GM12878 (cell line): ENCODE measurements around the gene PPP4R1. TPM values are rescaled to one million over a fixed set of nuclear protein-coding genes. Genes with fewer than 3 reads are reported as not detected.

Experiments
- ATAC-seq: fragments of 200-7000 bp; cut with Tn5 transposase; 3 replicates; pipeline ENCODE4 v1.9.1; 2020; ENCODE audit warnings: mild to moderate bottlenecking, moderate library complexity
- BruUV-seq: library from RNA; stranded (reverse); fragments of 400-500 nt; replicated peaks from 2 replicates; lab custom pipeline; 2021; lab: Mats Ljungman, UMichigan
- CTCF ChIA-PET: fragments of 300-600 bp; sonication (Branson Sonifier 250); formaldehyde crosslinking; extraction: SDS; loops from one replicate; lab custom pipeline; 2021; ENCODE audit warnings: inconsistent platforms; lab: Yijun Ruan, JAX
- POLR2A ChIA-PET: fragments of 350-600 bp; formaldehyde crosslinking; extraction: SDS; loops from one replicate; lab custom pipeline; 2021; ENCODE audit warnings: inconsistent platforms; lab: Charles Lee
- RAD21 ChIA-PET: fragments of 300-600 bp; sonication (Branson Sonifier 250); formaldehyde crosslinking; loops from one replicate; lab custom pipeline; 2023; ENCODE audit warnings: antibody characterized with exemption; ENCODE audit not compliant: unreplicated experiment; lab: Charles Lee
- SMC1A ChIA-PET: fragments of 300-600 bp; sonication (Branson Sonifier 250); formaldehyde crosslinking; loops from one replicate; lab custom pipeline; 2023; ENCODE audit not compliant: unreplicated experiment, uncharacterized antibody; lab: Charles Lee
- DNase-seq: peaks from one replicate; pipeline ENCODE4 v3.0.0-alpha.2; 2011; ENCODE audit warnings: low read depth, low spot score
- FAIRE-seq: peaks from 3 replicates; lab custom pipeline; 2011; peaks lifted over from hg19 to GRCh38; lab: Jason Lieb, UNC
- H2AFZ ChIP-seq: 2 replicates; pipeline ENCODE4 v1.6.0; 2011; ENCODE audit warnings: low read depth, low read length, control low read depth; ENCODE audit not compliant: control insufficient read depth
- H3K27ac ChIP-seq: 2 replicates; pipeline ENCODE4 v1.5.1; 2011; ENCODE audit warnings: control low read depth; ENCODE audit not compliant: control insufficient read depth, insufficient read depth
- H3K27me3 ChIP-seq, 2 experiments: replicated peaks in 1 of 2; 2 replicates each; pipeline versions ENCODE4 v1.6.0 to v1.6.1; 2011; ENCODE audit warnings: low read length in 1 of 2; ENCODE audit not compliant: control insufficient read depth in 2 of 2, insufficient read depth in 2 of 2
- H3K36me3 ChIP-seq, 2 experiments: 2 replicates each; pipeline ENCODE4 v1.5.1; 2011; ENCODE audit warnings: low read length in 1 of 2; ENCODE audit not compliant: control insufficient read depth in 2 of 2, insufficient read depth in 2 of 2
- H3K4me1 ChIP-seq: 2 replicates; pipeline ENCODE4 v1.6.1; 2011; ENCODE audit warnings: mild to moderate bottlenecking, low read length, moderate library complexity, mixed read lengths; ENCODE audit not compliant: control insufficient read depth, insufficient read depth
- H3K4me2 ChIP-seq: 2 replicates; pipeline ENCODE4 v1.6.0; 2011; ENCODE audit warnings: control low read depth; ENCODE audit not compliant: control insufficient read depth, insufficient read depth
- H3K4me3 ChIP-seq: fragments of 200-600 bp; sonication (generic); 2 replicates; pipeline ENCODE4 v1.5.1; 2016
- H3K79me2 ChIP-seq: 2 replicates; pipeline ENCODE4 v1.6.0; 2011; ENCODE audit warnings: low read length; ENCODE audit not compliant: control insufficient read depth, insufficient read depth
- H3K9ac ChIP-seq: 2 replicates; pipeline ENCODE4 v1.8.0; 2011; ENCODE audit warnings: low read length, control low read depth, mixed read lengths; ENCODE audit not compliant: control insufficient read depth, insufficient read depth
- H3K9me3 ChIP-seq: replicated peaks from 3 replicates; pipeline ENCODE4 v1.5.1; 2011; ENCODE audit warnings: mild to moderate bottlenecking, low read length; ENCODE audit not compliant: control insufficient read depth, insufficient read depth
- H4K20me1 ChIP-seq: 2 replicates; pipeline ENCODE4 v1.6.0; 2011; ENCODE audit not compliant: control insufficient read depth, insufficient read depth
- ATF2 ChIP-seq: IDR thresholded peaks from 2 replicates; pipeline ENCODE4 v1.6.1; 2012; ENCODE audit warnings: low read length, inconsistent platforms
- BACH1 ChIP-seq: fragments of 450-650 bp; IDR thresholded peaks from 2 replicates; pipeline ENCODE4 v1.6.1; 2017; ENCODE audit warnings: mild to moderate bottlenecking, borderline replicate concordance
- FOXK2 ChIP-seq: fragments of 450-650 bp; IDR thresholded peaks from 2 replicates; pipeline ENCODE4 v1.6.1; 2017; ENCODE audit warnings: mild to moderate bottlenecking, moderate library complexity
- GABPA ChIP-seq: IDR thresholded peaks from 2 replicates; pipeline ENCODE4 v1.6.1; 2014; ENCODE audit warnings: antibody characterized with exemption, low read depth, mild to moderate bottlenecking, inconsistent platforms
- MXI1 ChIP-seq: fragments of 150-350 bp; IDR thresholded peaks from 2 replicates; pipeline ENCODE4 v1.6.1; 2011; ENCODE audit warnings: low read depth, mild to moderate bottlenecking, inconsistent platforms, low read length, improper control_type of control experiment
- NFYA ChIP-seq: IDR thresholded peaks from 2 replicates; pipeline ENCODE4 v1.6.1; 2011; ENCODE audit warnings: low read depth, mild to moderate bottlenecking, low read length, improper control_type of control experiment, borderline replicate concordance
- PRDM15 ChIP-seq: fragments of 450-650 bp; formaldehyde crosslinking; IDR thresholded peaks from 2 replicates; pipeline ENCODE4 v1.4.0; 2020; ENCODE audit warnings: mild to moderate bottlenecking, moderate library complexity
- RBBP5 ChIP-seq: fragments of 200-600 bp; sonication (generic); conservative IDR thresholded peaks from 2 replicates; pipeline ENCODE4 v1.6.1; 2016
- SREBF1 ChIP-seq: IDR thresholded peaks from 2 replicates; pipeline ENCODE4 v1.6.1; 2012; ENCODE audit warnings: mild to moderate bottlenecking, low read length
- SUZ12 ChIP-seq: fragments of 200-600 bp; sonication (generic); IDR thresholded peaks from one replicate; pipeline ENCODE4 v1.6.1; 2018; ENCODE audit warnings: antibody characterized with exemption, mild to moderate bottlenecking; ENCODE audit not compliant: unreplicated experiment
- TBL1XR1 ChIP-seq: IDR thresholded peaks from 2 replicates; pipeline ENCODE4 v1.6.1; 2012; ENCODE audit warnings: low read depth, low read length, improper control_type of control experiment
- TCF7 ChIP-seq: IDR thresholded peaks from 2 replicates; pipeline ENCODE4 v1.6.1; 2014; ENCODE audit warnings: antibody characterized with exemption, borderline replicate concordance
- USF1 ChIP-seq: IDR thresholded peaks from 2 replicates; pipeline ENCODE4 v1.6.1; 2011; ENCODE audit warnings: borderline replicate concordance, low read depth, mild to moderate bottlenecking, moderate library complexity, mixed read lengths, low read length; ENCODE audit not compliant: insufficient read depth; ENCODE audit errors: extremely low read length
- WGBS: methylation state at CpG from one replicate; pipeline ENCODE4 v1.1.6; 2016; ENCODE audit warnings: low lambda C conversion rate; ENCODE audit not compliant: insufficient replicate concordance, insufficient coverage; ENCODE audit errors: missing lambda C conversion rate; 5-methylcytosine and 5-hydroxymethylcytosine counted together
- in situ Hi-C: fragments of 300-500 bp; cut with MboI; formaldehyde crosslinking; loops from 9 replicates; pipeline ENCODE4 v1.14.3; 2018; ENCODE audit warnings: mixed read lengths
- intact Hi-C: fragments of 100-400 bp; cut with micrococcal nuclease; formaldehyde crosslinking; loops from one replicate; pipeline ENCODE4 v1.14.2; 2022; ENCODE audit not compliant: unreplicated experiment
- polyA plus RNA-seq, 11 experiments: library from polyadenylated mRNA; depleted of rRNA in 4 of 11; unstranded in 6 of 11; stranded (reverse) in 5 of 11; fragments of >200 nt; fragmentation: Nextera tagmentation in 4 of 11; fragmentation: Illumina TruSeq in 1 of 11; extraction: Ambion mirVana in 4 of 11; extraction: Trizol in 1 of 11; gene quantifications; 1 replicate in 1 of 11; 2 replicates in 10 of 11; pipeline versions ENCODE4 v1.2.1 to v1.2.3, GENCODE V29; 2011 to 2016; ENCODE audit warnings: inconsistent platforms in 2 of 11, missing spikeins in 2 of 11, low read depth in 1 of 11
- total RNA-seq, 4 experiments: library from RNA; depleted of rRNA in 3 of 4; stranded (reverse); fragments of >200 nt in 3 of 4; fragmentation: Illumina TruSeq in 1 of 4; extraction: Trizol in 1 of 4; gene quantifications; 2 replicates each; pipeline versions ENCODE4 v1.2.1 to v1.2.3, GENCODE V29; 2013 to 2021
- TF ChIP-seq, protein P1 (sequence below): IDR thresholded peaks from 2 replicates; pipeline ENCODE4 v1.6.1; 2012; ENCODE audit warnings: improper control_type of control experiment, low read depth, low read length; ENCODE audit not compliant: insufficient replicate concordance

Gene PPP4R1
- total and polyA plus RNA-seq, 10 of the 15 experiments (the other 5 are each of a cell fraction or from before 2014, with no cell fraction given), result 10.9 to 44.4 (median 26.0) TPM

DNA sequence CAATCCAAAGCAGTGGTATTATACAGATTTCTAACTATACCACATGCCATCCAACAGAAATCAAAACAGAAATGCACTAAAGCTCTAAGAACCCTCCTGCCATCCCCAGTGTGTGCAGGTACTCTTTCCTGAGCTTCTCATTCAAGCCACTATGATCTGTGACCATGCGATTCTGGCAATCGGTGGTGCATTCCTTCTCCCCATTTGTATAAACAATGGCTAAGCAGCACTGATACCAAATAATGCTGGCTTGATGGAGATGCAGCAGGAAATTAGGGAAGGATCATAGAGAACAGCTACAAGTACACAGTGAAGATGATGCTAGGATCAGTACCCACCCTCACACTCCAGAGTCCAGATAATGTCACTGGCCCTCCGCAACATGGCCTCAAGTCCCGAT lies 51.8 kb downstream of the PPP4R1 start:
- CTCF ChIA-PET, result no interaction called here
- SMC1A ChIA-PET, result interaction anchor here (1.0 to 1.3 kb wide), 2 partner anchors 46 to 59 kb away, joined by 3 read pairs; no protein-coding TSS in a partner anchor
- Histone ChIP-seq H3K79me2 (no peaks in the 10 kb centered on the region), H3K36me3 (peaks cover 2 to 8% of the 10 kb centered on the region in 2 experiments), H3K4me2 (no peak overlapping the region), H3K9me3 (no peaks in the 10 kb centered on the region), H2AFZ (no peak overlapping the region), H3K9ac (no peak overlapping the region), H3K4me3 (no peak overlapping the region), H4K20me1 (no peaks in the 10 kb centered on the region), H3K27me3 (no peaks in the 10 kb centered on the region), H3K27ac (no peak overlapping the region), H3K4me1 (no peaks in the 10 kb centered on the region)
- intact Hi-C loops (no loop called here), in situ Hi-C loops (no loop called here)
- RAD21 ChIA-PET, result no interaction called here
- no TSS peak for BruUV-seq
- no peak for DNase-seq
- ATAC-seq, result no peak
- no peak for FAIRE-seq
- 96% methylated on average over 4 of the region's 4 CpGs for WGBS
- POLR2A ChIA-PET, result interaction anchor here (1.2 kb wide), 1 partner anchor 14 kb away, joined by 3 read pairs; no protein-coding TSS in a partner anchor
- no peak for TF ChIP-seq ATF2
- TF ChIP-seq RBBP5, result no peak
- no peak for TF ChIP-seq NFYA
- TF ChIP-seq MXI1, result no peak
- no peak for TF ChIP-seq TBL1XR1
- TF ChIP-seq SREBF1, result no peak
- TF ChIP-seq PRDM15, result no peak
- TF ChIP-seq TCF7, result no peak
- no peak for TF ChIP-seq FOXK2
- no peak for TF ChIP-seq USF1
- no peak for TF ChIP-seq SUZ12
- TF ChIP-seq, protein P1, sequence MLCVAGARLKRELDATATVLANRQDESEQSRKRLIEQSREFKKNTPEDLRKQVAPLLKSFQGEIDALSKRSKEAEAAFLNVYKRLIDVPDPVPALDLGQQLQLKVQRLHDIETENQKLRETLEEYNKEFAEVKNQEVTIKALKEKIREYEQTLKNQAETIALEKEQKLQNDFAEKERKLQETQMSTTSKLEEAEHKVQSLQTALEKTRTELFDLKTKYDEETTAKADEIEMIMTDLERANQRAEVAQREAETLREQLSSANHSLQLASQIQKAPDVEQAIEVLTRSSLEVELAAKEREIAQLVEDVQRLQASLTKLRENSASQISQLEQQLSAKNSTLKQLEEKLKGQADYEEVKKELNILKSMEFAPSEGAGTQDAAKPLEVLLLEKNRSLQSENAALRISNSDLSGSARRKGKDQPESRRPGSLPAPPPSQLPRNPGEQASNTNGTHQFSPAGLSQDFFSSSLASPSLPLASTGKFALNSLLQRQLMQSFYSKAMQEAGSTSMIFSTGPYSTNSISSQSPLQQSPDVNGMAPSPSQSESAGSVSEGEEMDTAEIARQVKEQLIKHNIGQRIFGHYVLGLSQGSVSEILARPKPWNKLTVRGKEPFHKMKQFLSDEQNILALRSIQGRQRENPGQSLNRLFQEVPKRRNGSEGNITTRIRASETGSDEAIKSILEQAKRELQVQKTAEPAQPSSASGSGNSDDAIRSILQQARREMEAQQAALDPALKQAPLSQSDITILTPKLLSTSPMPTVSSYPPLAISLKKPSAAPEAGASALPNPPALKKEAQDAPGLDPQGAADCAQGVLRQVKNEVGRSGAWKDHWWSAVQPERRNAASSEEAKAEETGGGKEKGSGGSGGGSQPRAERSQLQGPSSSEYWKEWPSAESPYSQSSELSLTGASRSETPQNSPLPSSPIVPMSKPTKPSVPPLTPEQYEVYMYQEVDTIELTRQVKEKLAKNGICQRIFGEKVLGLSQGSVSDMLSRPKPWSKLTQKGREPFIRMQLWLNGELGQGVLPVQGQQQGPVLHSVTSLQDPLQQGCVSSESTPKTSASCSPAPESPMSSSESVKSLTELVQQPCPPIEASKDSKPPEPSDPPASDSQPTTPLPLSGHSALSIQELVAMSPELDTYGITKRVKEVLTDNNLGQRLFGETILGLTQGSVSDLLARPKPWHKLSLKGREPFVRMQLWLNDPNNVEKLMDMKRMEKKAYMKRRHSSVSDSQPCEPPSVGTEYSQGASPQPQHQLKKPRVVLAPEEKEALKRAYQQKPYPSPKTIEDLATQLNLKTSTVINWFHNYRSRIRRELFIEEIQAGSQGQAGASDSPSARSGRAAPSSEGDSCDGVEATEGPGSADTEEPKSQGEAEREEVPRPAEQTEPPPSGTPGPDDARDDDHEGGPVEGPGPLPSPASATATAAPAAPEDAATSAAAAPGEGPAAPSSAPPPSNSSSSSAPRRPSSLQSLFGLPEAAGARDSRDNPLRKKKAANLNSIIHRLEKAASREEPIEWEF, result no peak
- no peak for TF ChIP-seq BACH1
- no peak for TF ChIP-seq GABPA
